Type B pancreatic cell (in vitro differentiated cells): ENCODE measurements around the gene CPNE1. TPM values are rescaled to one million over a fixed set of nuclear protein-coding genes. Genes with fewer than 3 reads are reported as not detected.
"Not testable (repeated sequence)": the region's sequence is repeated elsewhere in the genome, so short reads cannot be mapped to it uniquely, and the experiment has no call there.

Experiments used
- DNase-seq: peaks from one replicate; pipeline ENCODE4 v3.0.0; 2021; ENCODE audit warnings: mixed read lengths; ENCODE audit not compliant: unreplicated experiment; ENCODE audit errors: extremely low spot score
- H3K27ac Mint-ChIP-seq: 2 replicates; pipeline ENCODE4 v1.8.0; 2021; ENCODE audit warnings: mild to moderate bottlenecking, mixed read lengths
- H3K27me3 Mint-ChIP-seq: 2 replicates; pipeline ENCODE4 v1.8.0; 2021; ENCODE audit warnings: mixed read lengths
- H3K36me3 Mint-ChIP-seq: 2 replicates; pipeline ENCODE4 v1.8.0; 2021; ENCODE audit warnings: mixed read lengths
- H3K4me1 Mint-ChIP-seq: one replicate; pipeline ENCODE4 v1.8.0; 2021; ENCODE audit warnings: mixed read lengths; ENCODE audit not compliant: unreplicated experiment
- H3K4me3 Mint-ChIP-seq: 2 replicates; pipeline ENCODE4 v1.8.0; 2021; ENCODE audit warnings: mild to moderate bottlenecking, mixed read lengths
- H3K9me3 Mint-ChIP-seq: 2 replicates; pipeline ENCODE4 v1.8.0; 2021; ENCODE audit warnings: mixed read lengths
- CTCF ChIP-seq: fragments of 200-600 bp; sonication (generic); conservative IDR thresholded peaks from 2 replicates; pipeline ENCODE4 v1.5.0; 2021; ENCODE audit warnings: antibody characterized with exemption, mild to moderate bottlenecking
- long read RNA-seq: library from polyadenylated mRNA; unstranded; transcript quantifications from one replicate; pipeline ENCODE4 v2.0.0, GENCODE V29; 2020
- total RNA-seq: library from RNA; stranded (reverse); gene quantifications from 2 replicates; pipeline ENCODE4 v1.2.1, GENCODE V29; 2021; ENCODE audit warnings: low replicate concordance

The CPNE1 gene
- 115 and 192 TPM in 2 replicates for total RNA-seq
- long read RNA-seq, transcript CPNE1-204 (16 exons, 1,928 nt) = major isoform, 20 of 113 reads
- long read RNA-seq, partial matches to known transcripts = 6 of 113 reads
- long read RNA-seq, other reads (novel, unspliced or antisense) = 82 of 113 reads

- peak; percentile 42 for TF ChIP-seq CTCF
- Mint-ChIP-seq H3K36me3 (peaks cover 19% of the 10 kb centered on the region), H3K4me3 (peak within 1 kb of the TSS; percentile 98), H3K27ac (peak within 1 kb of the TSS; percentile 99), H3K27me3 (no peaks in the 10 kb centered on the region), H3K4me1 (peaks cover 37% of the 10 kb centered on the region), H3K9me3 (no peaks in the 10 kb centered on the region)
- peak; percentile 95 for DNase-seq
Observed at GRCh38 chr20:35664466-35665206, at the start of gene CPNE1, which contains the start of gene RBM12. Gene CPNE1, minus strand, starts transcription at chr20:35664900. Its CDS starts 31,977 bp downstream, at chr20:35632923. Gene RBM12, minus strand, starts transcription at chr20:35664900. Its CDS starts 9,578 bp downstream, at chr20:35655322.

- H3K4me3 Mint-ChIP-seq = no peak overlapping the region
Observed at GRCh38 chr20:35714127-35714526, 49.4 kb upstream of the CPNE1 start.

GRCh38 chr20:35713120-35713519 lies 48.4 kb upstream of the CPNE1 start:
- not testable (repeated sequence) for H3K4me1 Mint-ChIP-seq, H3K9me3 Mint-ChIP-seq, H3K27me3 Mint-ChIP-seq, H3K4me3 Mint-ChIP-seq, DNase-seq
- Mint-ChIP-seq H3K27ac (peak overlapping the region; percentile 51), H3K36me3 (peaks cover 45% of the 10 kb centered on the region)

More at GRCh38 chr20:35714127-35714526, 49.4 kb upstream of the CPNE1 start:
- Mint-ChIP-seq H3K9me3 (no peaks in the 10 kb centered on the region), H3K4me1 (no peaks in the 10 kb centered on the region), H3K27ac (no peak overlapping the region), H3K36me3 (peaks cover 42% of the 10 kb centered on the region), H3K27me3 (no peaks in the 10 kb centered on the region)
- no peak for TF ChIP-seq CTCF
- no peak for DNase-seq

GRCh38 chr20:35711588-35712209 lies 47.0 kb upstream of the CPNE1 start:
- Mint-ChIP-seq H3K27ac (no peak overlapping the region), H3K9me3 (no peaks in the 10 kb centered on the region), H3K27me3 (no peaks in the 10 kb centered on the region), H3K36me3 (peaks cover 45% of the 10 kb centered on the region), H3K4me3 (no peak overlapping the region), H3K4me1 (no peaks in the 10 kb centered on the region)
- TF ChIP-seq CTCF = no peak
- DNase-seq = no peak

GRCh38 chr20:35710884-35711587 lies 46.3 kb upstream of the CPNE1 start:
- DNase-seq = no peak
- Mint-ChIP-seq H3K4me1 (no peaks in the 10 kb centered on the region), H3K27ac (no peak overlapping the region), H3K27me3 (no peaks in the 10 kb centered on the region), H3K4me3 (no peak overlapping the region), H3K9me3 (no peaks in the 10 kb centered on the region), H3K36me3 (peaks cover 41% of the 10 kb centered on the region)
- no peak for TF ChIP-seq CTCF
